SK-N-MC (cell line): Measurements from ENCODE around the gene PRKN.

Source experiments
- EZH2 ChIP-seq: fragments of 200-600 bp; sonication (generic); IDR thresholded peaks from one replicate; pipeline ENCODE4 v1.6.1; 2017; ENCODE audit warnings: antibody characterized with exemption
- POLR2AphosphoS5 ChIP-seq: IDR thresholded peaks from 2 replicates; pipeline ENCODE4 v1.6.1; 2012; ENCODE audit warnings: mild to moderate bottlenecking, low read depth, low read length, borderline replicate concordance

GRCh38 chr6:161435748-161436070 lies 1291.9 kb downstream of the PRKN start:
- TF ChIP-seq EZH2 (no peak), POLR2AphosphoS5 (no peak)
